ENCODE results near the gene NFE2L2.

DNA sequence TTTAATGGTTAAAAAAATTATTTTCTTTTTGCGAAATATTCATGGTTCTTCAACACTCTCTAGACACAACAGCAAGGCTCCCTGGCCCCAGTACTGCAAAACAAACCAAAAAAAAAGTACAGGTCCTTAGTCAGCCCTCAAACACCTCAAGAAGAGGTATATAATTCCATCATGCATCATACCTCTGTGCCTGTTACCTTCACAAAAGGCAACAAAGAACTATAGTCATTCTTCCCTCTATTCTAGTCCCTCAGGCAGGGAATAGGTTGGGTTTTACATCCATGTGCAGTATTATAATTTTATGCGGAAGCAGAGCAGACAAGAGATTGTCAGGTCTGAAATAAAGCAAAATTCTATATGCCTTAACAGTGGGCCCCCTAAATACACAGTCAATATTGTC lies 8.5 kb downstream of the NFE2L2 start:
- TF ChIP-seq EP300 (IDR thresholded peaks at IDR 0.05) (no peak), CTCF (IDR thresholded peaks at IDR 0.05) (no peak), POLR2A (IDR thresholded peaks at IDR 0.05) (no peak), POLR2AphosphoS5 (IDR thresholded peaks at IDR 0.05) (no peak)

All from upper lobe of left lung (tissue), 4 donors.